OCI-LY1 (cell line): ENCODE measurements around the gene CNTN2.

Experiments used
- EZH2 ChIP-seq: fragments of 200-600 bp; sonication (generic), shearing (Covaris generic); IDR thresholded peaks from 2 replicates; pipeline ENCODE4 v1.8.0; 2017; ENCODE audit warnings: borderline replicate concordance, mixed run types, mild to moderate bottlenecking, antibody characterized with exemption, low read length, moderate library complexity, mixed read lengths
- TF ChIP-seq, protein P1 (sequence below): fragments of 200-600 bp; sonication (generic), shearing (Covaris generic); IDR thresholded peaks from 2 replicates; pipeline ENCODE4 v1.5.1; 2017; ENCODE audit warnings: mild to moderate bottlenecking, antibody characterized with exemption, low read length, moderate library complexity, mixed read lengths

DNA sequence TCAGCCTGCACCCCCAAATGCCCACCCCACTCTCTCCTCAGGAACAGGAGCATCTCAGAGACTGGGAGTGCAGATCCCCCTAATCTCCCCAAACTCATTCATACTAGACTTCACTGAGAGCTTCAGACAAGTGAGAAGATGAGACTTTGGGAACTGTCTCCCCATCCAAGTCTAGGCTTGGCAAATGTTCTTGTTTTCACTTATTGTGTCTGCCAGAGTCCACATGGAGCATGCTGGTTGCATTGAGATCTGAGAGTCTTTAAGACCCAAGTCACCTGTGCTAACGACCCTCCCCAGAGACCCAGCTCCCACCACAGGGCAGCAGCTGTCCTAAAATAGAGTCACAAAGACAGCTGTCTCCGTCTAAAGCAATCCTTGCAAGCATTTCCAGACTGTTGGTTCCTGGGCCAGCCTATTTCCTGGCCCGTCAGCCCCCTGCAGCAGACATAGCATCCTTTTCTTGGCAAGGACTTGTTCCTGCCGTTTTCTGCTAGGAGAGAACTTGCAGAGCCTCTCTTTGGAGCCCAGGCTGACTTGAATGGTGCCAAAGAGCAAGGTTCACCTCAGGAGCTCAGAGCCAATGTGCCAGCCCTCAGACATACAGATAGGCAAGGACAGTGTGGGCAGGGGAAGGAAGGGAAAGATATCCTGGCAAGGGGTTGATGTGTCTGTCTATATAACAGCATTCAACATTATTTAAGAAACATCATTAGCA lies 1.9 kb upstream of the CNTN2 start:
- TF ChIP-seq EZH2 = no peak
- TF ChIP-seq, protein P1, sequence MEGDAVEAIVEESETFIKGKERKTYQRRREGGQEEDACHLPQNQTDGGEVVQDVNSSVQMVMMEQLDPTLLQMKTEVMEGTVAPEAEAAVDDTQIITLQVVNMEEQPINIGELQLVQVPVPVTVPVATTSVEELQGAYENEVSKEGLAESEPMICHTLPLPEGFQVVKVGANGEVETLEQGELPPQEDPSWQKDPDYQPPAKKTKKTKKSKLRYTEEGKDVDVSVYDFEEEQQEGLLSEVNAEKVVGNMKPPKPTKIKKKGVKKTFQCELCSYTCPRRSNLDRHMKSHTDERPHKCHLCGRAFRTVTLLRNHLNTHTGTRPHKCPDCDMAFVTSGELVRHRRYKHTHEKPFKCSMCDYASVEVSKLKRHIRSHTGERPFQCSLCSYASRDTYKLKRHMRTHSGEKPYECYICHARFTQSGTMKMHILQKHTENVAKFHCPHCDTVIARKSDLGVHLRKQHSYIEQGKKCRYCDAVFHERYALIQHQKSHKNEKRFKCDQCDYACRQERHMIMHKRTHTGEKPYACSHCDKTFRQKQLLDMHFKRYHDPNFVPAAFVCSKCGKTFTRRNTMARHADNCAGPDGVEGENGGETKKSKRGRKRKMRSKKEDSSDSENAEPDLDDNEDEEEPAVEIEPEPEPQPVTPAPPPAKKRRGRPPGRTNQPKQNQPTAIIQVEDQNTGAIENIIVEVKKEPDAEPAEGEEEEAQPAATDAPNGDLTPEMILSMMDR = no peak
